Natural killer cell treated with Interleukin-12 subunit alpha and Interleukin-12 subunit beta and Interleukin-15 and Interleukin-18, amount 100 ng/mL, for 72 hours (primary cell): ENCODE measurements around the gene B4GALT1. TPM values are rescaled to one million over a fixed set of nuclear protein-coding genes. Genes with fewer than 3 reads are reported as not detected.
"Not testable (repeated sequence)": the region's sequence is repeated elsewhere in the genome, so short reads cannot be mapped to it uniquely, and the experiment has no call there.

ENCODE experiments used
- ATAC-seq, 2 donors: fragments of 150-1000 bp; cut with Tn5 transposase in 1 of 2; sonication (Bioruptor Pico), chemical (Tn5 transposase) in 1 of 2; 2 replicates each; pipeline ENCODE4 v1.10.0; 2021
- DNase-seq: peaks from one replicate; pipeline ENCODE4 v3.0.0; 2022; ENCODE audit warnings: low spot score
- H3K27ac Mint-ChIP-seq, 2 donors: 1 replicate in 1 of 2; 2 replicates in 1 of 2; pipeline ENCODE4 v1.8.0; 2022; ENCODE audit warnings: mixed read lengths in 2 of 2, mild to moderate bottlenecking in 1 of 2, moderate library complexity in 1 of 2
- H3K27me3 Mint-ChIP-seq, 2 donors: 1 replicate in 1 of 2; 2 replicates in 1 of 2; pipeline ENCODE4 v1.8.0; 2022; ENCODE audit warnings: mixed read lengths in 2 of 2
- H3K36me3 Mint-ChIP-seq: one replicate; pipeline ENCODE4 v1.8.0; 2022; ENCODE audit warnings: mixed read lengths
- H3K4me1 Mint-ChIP-seq, 2 donors: 1 replicate in 1 of 2; 2 replicates in 1 of 2; pipeline ENCODE4 v1.8.0; 2022; ENCODE audit warnings: low read depth in 2 of 2, mixed read lengths in 2 of 2, mild to moderate bottlenecking in 1 of 2
- H3K4me3 Mint-ChIP-seq: one replicate; pipeline ENCODE4 v1.8.0; 2022; ENCODE audit warnings: mixed read lengths
- H3K9me3 Mint-ChIP-seq: 2 replicates; pipeline ENCODE4 v1.8.0; 2022; ENCODE audit warnings: mixed read lengths
- total RNA-seq, 2 donors: library from RNA; stranded (reverse); gene quantifications; one replicate each; pipeline ENCODE4 v1.2.3, GENCODE V29; 2022

Gene B4GALT1
- total RNA-seq, 2 donors from 2014 or later, result 51.4 to 90.6 TPM

- no peaks in the 10 kb centered on the region for H3K9me3 Mint-ChIP-seq
- no peaks in the 10 kb centered on the region for H3K36me3 Mint-ChIP-seq
- peak; percentile 39 to 63 for ATAC-seq
- no peak for DNase-seq
- no peaks in the 10 kb centered on the region for H3K27me3 Mint-ChIP-seq
- H3K4me3 Mint-ChIP-seq, result no peak overlapping the region
- peaks cover 14 to 29% of the 10 kb centered on the region in 2 donors for H3K4me1 Mint-ChIP-seq
- no peak overlapping the region for H3K27ac Mint-ChIP-seq
Measured at GRCh38 chr9:33175649-33176325, 8.7 kb upstream of the B4GALT1 start.

DNA sequence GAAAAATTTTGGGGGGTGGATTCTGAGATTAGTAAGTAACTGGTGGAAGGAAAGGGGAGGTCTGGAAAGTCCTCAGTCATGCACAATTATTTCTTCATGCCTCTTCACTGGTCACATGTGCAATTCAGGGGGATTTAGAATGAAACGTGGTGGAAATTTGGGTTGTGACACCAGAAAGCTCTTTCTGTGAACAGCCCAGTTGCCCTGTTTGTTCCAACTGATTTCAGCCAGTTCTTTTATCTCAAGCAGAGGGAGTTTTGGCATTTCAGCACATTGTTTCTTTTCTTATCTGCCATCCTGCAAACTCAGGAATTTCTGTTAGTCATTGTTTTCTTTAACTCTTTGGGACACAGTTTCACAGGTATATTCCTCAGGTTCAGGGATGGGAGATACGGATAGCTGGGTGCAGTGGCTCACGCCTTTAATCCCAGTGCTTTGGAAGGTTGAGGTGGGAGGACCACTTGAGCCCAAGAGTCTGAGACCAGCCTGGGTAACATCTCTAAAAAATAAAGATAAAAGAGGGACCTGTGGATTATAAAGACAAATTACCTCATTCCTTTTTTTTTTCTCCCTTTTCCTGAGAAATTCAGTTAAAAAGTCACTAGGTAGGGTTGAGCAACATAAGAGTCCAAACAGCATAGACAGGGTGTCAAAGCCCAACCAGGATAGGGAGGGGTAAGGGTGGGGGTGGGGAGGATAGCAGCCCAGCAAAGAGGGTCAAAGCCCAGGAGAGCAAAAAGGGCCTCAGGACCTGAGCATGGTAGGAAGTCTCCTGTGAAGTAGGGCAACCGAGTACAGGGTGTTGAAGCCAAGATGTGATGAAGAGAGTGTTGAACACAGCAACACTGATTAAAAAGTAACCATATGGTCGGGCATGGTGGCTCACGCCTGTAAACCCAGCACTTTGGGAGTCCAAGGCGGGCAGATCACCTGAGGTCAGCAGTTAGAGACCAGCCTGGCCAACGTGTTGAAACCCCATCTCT is 5.4 kb upstream of the B4GALT1 start:
- Mint-ChIP-seq H3K27ac (peak overlapping the region; percentile 29 to 61), H3K9me3 (no peaks in the 10 kb centered on the region)
- ATAC-seq, result no peak

DNA sequence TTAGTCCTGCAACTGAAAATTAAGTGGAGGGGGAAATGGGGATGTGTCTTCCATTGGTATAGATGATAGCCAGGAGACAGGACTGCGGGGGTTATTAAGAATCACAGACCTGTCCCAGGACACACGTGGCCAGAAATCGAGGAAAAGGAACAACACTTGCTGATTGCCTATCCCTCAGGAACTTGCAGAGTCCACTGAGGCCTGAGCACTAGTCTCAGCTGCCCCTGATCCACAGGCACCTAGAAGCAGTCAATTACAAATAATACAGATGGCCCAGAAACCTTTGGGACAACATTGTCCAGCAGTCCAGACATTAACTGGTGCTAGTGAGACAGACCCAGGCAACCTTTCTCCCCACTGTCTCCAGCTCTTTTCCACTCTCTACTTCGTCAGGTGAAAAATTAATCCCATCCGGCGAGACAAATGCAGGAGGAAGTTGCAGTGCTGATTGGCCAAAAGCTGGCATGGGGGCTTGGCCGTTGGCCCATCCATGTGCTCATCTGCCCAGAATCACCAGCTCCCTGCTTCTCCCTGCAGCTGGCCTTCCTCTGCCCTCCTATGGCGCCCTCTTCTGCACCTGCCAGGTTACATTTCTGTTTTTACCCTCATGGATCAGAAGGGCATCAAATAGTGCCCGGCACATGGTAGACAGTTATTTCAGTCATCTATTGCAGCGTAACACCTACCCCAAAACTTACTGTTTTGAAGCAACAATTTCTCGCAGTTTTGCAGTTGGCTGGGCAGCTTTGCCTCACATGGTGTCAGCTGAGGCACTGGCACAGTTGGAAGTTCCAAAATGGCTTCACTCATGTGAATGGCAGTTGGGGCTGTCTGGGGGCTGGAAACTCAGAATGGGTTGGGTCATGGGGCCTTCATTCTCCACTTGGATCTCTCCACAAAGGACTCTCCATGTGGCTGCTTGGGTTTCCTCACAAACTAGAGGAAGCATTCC is 3.6 kb upstream of the B4GALT1 start:
- Mint-ChIP-seq H3K9me3 (no peaks in the 10 kb centered on the region), H3K4me3 (no peak overlapping the region), H3K27me3 (no peaks in the 10 kb centered on the region), H3K27ac (peak overlapping the region in 1 of 2 donors; percentile 19), H3K36me3 (no peaks in the 10 kb centered on the region), H3K4me1 (peaks cover 38 to 44% of the 10 kb centered on the region in 2 donors)
- no peak for ATAC-seq
- DNase-seq, result no peak

More for the DNA sequence above, 5.4 kb upstream of the B4GALT1 start:
- DNase-seq, result no peak
- Mint-ChIP-seq H3K4me1 (peaks cover 31 to 40% of the 10 kb centered on the region in 2 donors), H3K4me3 (peak overlapping the region; percentile 11), H3K36me3 (no peaks in the 10 kb centered on the region), H3K27me3 (no peaks in the 10 kb centered on the region)

- Mint-ChIP-seq H3K36me3 (no peaks in the 10 kb centered on the region), H3K9me3 (no peaks in the 10 kb centered on the region), H3K27me3 (no peaks in the 10 kb centered on the region), H3K27ac (peak overlapping the region; percentile 91 to 96), H3K4me3 (peak overlapping the region; percentile 100), H3K4me1 (peaks cover 54 to 56% of the 10 kb centered on the region in 2 donors)
- no peak for ATAC-seq
- DNase-seq, result no peak
Measured at GRCh38 chr9:33168941-33169544, 1.9 kb upstream of the B4GALT1 start.

DNA sequence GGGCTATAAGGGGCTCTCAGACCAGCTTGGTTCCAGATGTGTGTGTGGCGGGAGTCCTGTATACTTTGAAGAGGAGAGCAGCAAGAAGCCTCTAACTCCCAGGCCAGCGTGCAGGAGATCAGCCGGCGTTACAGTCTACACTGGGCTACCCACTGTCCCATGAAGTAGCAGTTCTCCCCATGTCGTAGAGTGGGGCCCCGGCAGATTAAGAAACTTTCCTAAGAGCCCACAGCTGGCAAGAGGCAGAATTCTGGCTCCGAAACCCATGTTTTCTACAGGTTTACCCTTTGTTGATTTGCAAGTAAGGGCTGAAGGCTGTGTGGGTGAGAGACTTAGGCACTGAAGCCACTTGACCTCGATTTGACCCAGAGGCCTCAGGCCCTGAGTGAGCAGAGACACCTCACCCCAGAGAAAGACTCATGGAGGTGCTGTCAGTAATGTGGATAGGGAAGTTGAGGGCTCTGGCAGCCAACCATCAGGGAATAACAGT is 881 bp upstream of the B4GALT1 start:
- no peak for ATAC-seq
- H3K4me1 Mint-ChIP-seq, result peaks cover 64 to 66% of the 10 kb centered on the region in 2 donors
- H3K36me3 Mint-ChIP-seq, result no peaks in the 10 kb centered on the region
- DNase-seq, result no peak
- no peaks in the 10 kb centered on the region for H3K27me3 Mint-ChIP-seq
- peak overlapping the region; percentile 100 for H3K4me3 Mint-ChIP-seq
- no peaks in the 10 kb centered on the region for H3K9me3 Mint-ChIP-seq
- H3K27ac Mint-ChIP-seq, result peak overlapping the region; percentile 91 to 96

DNA sequence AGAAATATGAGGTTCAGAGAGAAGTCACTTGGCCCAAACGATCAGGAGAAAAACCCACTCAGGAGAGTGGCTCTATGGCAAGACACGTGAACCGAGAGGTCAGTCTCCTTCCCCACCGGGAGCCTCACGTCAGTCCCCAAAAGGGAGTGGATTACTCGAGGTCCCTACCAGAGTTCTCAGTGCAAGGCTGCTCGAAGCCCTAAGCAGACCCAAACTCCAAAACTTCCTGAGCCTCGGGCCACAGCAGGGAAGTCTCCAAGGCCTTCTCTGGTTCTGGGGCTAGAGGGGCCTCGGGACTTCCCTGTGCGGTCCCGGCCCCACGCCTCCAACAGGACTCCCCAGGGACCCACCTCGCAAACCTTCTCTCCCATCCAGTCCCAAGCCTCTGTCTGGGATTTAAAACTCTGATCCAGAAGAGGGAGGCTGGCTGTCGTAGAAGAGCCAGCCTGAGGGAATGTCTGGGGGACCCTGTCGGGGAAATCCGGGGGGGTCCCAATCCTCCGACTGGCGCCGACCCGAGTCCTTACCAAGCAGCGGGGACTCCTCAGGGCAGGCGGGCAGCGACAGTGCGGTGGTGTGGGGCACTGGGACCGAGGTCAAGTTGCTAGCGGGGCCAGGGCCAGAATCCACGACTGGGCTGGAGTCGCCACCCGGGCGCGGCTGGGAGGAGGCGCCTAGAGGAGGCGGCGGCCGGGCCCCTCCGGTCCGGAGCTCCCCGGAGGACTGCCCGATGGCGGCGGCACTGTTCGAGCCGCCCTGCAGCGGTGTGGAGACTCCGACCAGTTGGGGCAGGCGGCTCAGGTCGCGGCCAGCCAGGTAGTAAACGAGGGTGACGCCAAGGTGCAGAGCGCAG is 679 bp downstream of the B4GALT1 start:
- H3K9me3 Mint-ChIP-seq, result no peaks in the 10 kb centered on the region
- H3K27me3 Mint-ChIP-seq, result no peaks in the 10 kb centered on the region
- no peaks in the 10 kb centered on the region for H3K36me3 Mint-ChIP-seq
- peaks cover 67 to 74% of the 10 kb centered on the region in 2 donors for H3K4me1 Mint-ChIP-seq
- peak; percentile 26 to 31 for ATAC-seq
- peak; percentile 71 for DNase-seq
- peak overlapping the region; percentile 97 for H3K27ac Mint-ChIP-seq
- peak overlapping the region; percentile 100 for H3K4me3 Mint-ChIP-seq

- Mint-ChIP-seq H3K27me3 (no peaks in the 10 kb centered on the region), H3K27ac (peak overlapping the region; percentile 97), H3K4me1 (peaks cover 71 to 78% of the 10 kb centered on the region in 2 donors), H3K9me3 (no peaks in the 10 kb centered on the region), H3K4me3 (peak overlapping the region; percentile 100), H3K36me3 (no peaks in the 10 kb centered on the region)
- DNase-seq (no peak), ATAC-seq (peak; percentile 12 to 20)
Measured at GRCh38 chr9:33165263-33166151, 1.6 kb downstream of the B4GALT1 start.

- Mint-ChIP-seq H3K4me3 (peak overlapping the region; percentile 100), H3K4me1 (peaks cover 71 to 83% of the 10 kb centered on the region in 2 donors), H3K27ac (peak overlapping the region; percentile 97)
- DNase-seq, H3K36me3 Mint-ChIP-seq, H3K27me3 Mint-ChIP-seq, ATAC-seq, H3K9me3 Mint-ChIP-seq: not testable (repeated sequence)
Measured at GRCh38 chr9:33164921-33165262, 2.2 kb downstream of the B4GALT1 start.

DNA sequence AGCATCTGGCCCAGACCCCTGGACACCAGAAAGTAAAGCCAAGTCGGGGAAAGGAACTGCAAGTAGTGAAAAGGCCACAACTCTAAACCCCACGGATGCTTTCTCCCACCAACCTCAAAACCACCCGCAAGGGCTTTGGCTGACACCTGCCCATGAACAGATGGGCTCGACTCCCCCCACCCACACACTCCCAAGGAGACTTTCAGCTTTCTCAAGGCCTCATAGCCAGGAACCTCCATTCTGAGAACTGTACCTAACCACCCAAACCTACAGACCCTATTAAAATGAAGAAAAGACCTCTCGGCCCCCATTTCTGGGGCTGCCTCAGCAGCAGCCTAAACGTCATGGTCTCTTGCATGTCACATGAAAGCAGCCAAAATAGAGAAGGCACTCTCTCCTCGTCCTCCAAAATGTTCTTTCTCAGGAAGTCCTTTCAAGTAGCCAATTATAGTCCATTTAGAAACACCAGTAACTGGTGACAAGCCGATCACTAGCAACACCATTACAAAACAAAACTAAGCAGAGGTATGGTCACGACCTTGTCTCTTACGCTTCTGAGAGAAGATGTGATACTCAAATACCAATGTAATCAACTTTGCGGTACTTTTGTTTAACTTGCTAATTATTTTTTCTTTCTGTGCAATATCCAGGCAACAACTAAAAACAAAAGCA is 2.9 kb downstream of the B4GALT1 start:
- peaks cover 76 to 87% of the 10 kb centered on the region in 2 donors for H3K4me1 Mint-ChIP-seq
- ATAC-seq (no peak), DNase-seq (peak; percentile 70)
- no peaks in the 10 kb centered on the region for H3K9me3 Mint-ChIP-seq
- peak overlapping the region; percentile 100 for H3K4me3 Mint-ChIP-seq
- H3K27me3 Mint-ChIP-seq, result no peaks in the 10 kb centered on the region
- H3K36me3 Mint-ChIP-seq, result no peaks in the 10 kb centered on the region
- H3K27ac Mint-ChIP-seq, result peak overlapping the region; percentile 97

GRCh38 chr9:33163433-33164137 is 3.6 kb downstream of the B4GALT1 start:
- H3K27ac Mint-ChIP-seq, result peak overlapping the region; percentile 97
- H3K9me3 Mint-ChIP-seq, result no peaks in the 10 kb centered on the region
- peak overlapping the region; percentile 100 for H3K4me3 Mint-ChIP-seq
- H3K27me3 Mint-ChIP-seq, result no peaks in the 10 kb centered on the region
- no peak for ATAC-seq
- peaks cover 76 to 87% of the 10 kb centered on the region in 2 donors for H3K4me1 Mint-ChIP-seq
- H3K36me3 Mint-ChIP-seq, result no peaks in the 10 kb centered on the region
- DNase-seq, result no peak
